RCC 7860 (cell line): ENCODE data around the gene SORCS2.
"Not testable (repeated sequence)": the region's sequence is repeated elsewhere in the genome, so short reads cannot be mapped to it uniquely, and the experiment has no call there.

Experiments used
- DNase-seq: peaks from one replicate; pipeline ENCODE4 v3.0.0-alpha.2; 2015; ENCODE audit warnings: low spot score
- FAIRE-seq: peaks from 2 replicates; lab custom pipeline; 2012; peaks lifted over from hg19 to GRCh38; lab: Jason Lieb, UNC

Gene SORCS2

DNA sequence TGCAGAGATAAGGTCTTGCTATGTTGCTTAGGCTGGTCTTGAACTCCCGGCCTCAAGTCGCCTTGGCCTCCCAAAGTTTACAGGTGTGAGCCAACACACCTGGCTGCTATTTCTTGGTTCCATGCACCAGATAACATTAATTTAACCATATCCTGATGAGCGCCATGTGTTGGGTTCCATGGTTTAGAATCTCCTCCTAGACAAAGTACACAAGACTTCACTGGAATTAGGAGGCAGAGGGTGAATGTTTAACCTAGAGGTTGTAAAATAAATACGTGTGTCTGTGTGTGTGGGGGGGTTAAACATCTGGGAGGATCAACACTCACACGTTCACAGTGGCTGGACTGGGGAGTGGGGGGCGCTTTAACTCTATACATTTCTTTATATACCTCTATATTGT, 32.4 kb upstream of the SORCS2 start:
- DNase-seq (no peak), FAIRE-seq (no peak)

- DNase-seq (no peak), FAIRE-seq (no peak)
Measured at GRCh38 chr4:7160439-7160838, 31.9 kb upstream of the SORCS2 start.

DNA sequence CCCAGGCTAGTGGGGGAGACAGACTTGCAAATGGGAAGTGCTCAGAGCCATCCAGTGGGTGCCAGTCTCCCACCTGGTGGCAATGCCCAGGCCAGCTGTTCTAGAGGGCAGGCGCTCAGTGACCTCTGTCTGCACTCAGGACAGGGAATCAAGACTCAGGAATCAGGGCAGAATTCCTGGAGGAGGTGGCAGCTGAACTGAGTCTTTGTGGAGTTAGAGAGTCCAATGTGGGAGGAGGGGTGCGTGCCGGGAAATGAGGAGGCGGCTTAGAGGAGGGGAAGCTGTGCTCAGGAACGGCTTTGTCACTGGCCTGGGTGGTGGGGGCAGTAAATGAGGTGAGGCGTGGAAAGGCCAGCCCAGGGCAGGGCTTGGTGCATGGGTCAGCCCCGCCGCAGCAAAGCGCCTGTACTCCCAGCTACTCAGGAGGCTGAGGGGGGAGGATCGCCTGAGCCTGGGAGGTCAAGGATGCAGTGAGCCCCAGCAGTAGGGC, 31.3 kb upstream of the SORCS2 start:
- no peak for DNase-seq
- no peak for FAIRE-seq

GRCh38 chr4:7161721-7162214, 30.6 kb upstream of the SORCS2 start:
- DNase-seq = no peak
- no peak for FAIRE-seq

GRCh38 chr4:7165056-7165873, 27.1 kb upstream of the SORCS2 start:
- FAIRE-seq, DNase-seq: not testable (repeated sequence)

DNA sequence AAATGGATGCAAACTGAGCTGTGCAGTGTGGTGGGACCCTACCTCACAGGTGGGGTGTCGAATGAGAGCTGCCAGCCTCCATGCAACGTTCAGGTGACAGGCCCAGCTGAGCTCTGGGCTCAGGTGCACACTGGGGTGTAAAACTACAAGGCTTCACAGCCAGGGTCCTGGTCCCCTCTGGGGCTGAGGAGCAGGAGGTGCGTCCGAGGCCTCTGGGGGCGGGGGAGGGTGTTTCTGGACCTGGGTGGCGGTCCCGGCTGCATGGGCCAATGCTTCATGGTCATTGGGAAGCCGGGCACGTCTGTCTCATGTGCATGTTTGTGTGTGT, 26.5 kb upstream of the SORCS2 start:
- FAIRE-seq (no peak), DNase-seq (no peak)

DNA sequence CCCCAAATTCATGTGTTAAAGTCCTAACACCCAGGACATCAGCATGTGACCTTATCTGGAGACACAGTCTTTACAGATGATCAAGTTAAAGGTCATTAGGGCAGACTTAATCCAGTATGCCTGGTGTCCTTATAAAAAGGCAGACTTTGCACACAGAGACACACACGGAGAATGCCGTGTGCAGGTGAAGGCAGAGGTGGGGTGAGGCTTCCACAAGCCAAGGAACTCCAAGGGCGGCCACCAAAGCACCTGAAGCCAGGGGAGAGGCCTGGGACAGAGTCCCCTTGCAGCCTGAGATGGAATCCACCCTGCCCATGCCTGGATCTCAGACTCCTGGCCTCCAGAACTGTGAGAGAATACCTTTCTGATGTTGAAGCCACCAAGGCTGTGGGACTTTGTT, 26.1 kb upstream of the SORCS2 start:
- FAIRE-seq (no peak), DNase-seq (no peak)

DNA sequence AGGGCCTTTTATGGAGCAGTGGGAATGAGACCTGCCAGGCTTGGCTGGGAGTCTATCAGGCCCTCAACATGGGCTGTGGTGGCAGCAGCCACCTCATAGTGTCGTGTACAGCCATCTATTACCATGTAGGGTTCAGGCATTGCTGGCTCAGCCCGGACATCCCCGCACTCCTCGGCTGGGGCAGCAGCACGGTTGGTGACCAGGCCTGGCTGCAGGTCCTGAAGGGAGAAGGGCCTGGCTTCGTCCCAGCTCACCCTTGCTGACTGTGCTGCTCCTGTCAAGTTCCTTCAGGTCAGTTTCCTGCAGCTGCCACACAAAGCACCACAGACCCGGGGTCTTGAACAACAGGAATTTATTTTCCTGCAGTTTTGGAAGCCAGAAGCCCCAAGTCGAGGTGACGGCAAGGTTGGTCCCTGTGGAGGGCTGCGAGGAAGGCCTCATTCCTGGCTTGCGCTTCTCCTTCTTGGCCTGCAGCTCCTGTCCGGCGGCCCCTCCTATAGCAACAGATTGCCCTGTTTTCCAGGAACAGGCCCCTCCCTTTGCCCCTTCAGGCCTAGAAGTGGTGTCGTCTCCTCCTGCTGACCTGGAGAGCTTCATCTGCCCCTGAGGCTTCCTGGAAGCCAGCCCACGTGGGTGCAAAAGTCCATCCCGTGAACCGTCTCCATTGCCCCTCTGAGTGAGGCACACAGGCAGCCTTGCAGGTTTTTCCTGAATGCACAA, 25.2 kb upstream of the SORCS2 start:
- FAIRE-seq = no peak

GRCh38 chr4:7167706-7168105, 24.6 kb upstream of the SORCS2 start:
- no peak for DNase-seq
- no peak for FAIRE-seq

More for the DNA sequence above, 25.2 kb upstream of the SORCS2 start:
- no peak for DNase-seq

DNA sequence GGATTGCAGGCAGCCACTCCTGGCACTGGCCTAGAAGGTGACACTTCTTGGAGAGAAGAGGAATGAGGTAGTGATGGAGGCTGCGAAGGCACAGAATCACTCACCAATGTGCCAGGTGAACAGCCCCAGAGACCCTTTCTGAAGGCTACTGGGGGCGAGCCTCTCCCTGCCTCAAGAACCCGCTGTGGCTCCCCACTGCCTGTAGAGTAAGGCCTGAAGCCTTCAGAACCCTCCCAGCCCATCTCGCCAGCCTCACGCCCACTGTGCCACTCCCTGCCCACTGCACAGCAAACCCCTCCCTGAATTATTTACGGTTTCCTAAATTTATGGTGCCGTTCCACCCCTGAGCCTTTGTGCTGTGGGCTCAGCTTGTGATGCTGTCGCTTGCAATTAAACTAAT, 24.2 kb upstream of the SORCS2 start:
- no peak for DNase-seq
- no peak for FAIRE-seq

DNA sequence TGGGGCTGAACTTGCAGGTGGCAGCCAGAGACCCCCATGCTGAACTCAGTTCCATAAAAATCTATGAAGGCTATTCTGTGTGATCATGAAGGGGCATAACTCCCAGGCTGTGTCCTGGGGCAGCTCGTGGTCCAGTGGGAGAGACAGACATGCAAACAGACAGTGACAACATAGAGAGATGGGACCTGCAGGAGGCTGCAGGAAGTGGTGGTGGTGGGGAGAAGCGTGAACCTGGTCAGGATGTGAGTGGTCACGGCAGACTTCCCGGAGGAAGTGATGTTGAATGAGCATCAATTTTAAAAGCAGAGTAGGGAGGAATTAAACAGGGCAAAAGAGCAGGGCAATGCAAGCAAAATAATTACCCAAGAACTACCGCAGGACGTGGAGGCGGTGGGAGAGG, 23.2 kb upstream of the SORCS2 start:
- FAIRE-seq = no peak

DNA sequence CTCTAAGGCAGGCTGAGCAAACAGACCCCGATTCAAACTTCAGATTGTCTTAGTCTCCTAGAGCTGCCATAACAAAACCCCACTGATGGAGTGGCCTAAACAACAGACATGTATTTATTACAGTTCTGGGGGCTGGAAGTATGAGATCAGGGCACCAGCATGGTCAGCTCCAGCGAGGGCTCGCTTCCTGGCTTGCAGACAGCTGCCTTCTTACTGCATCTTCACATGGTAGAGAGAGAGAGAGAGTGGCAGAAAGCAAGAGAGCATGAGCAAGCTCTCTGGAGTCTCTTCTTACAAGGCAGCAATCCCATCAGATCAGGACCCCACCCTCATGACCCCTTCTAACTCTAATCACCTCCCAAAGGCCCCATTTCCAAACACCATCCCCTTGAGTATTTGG, 22.3 kb upstream of the SORCS2 start:
- no peak for FAIRE-seq
- no peak for DNase-seq

More for the DNA sequence above, 23.2 kb upstream of the SORCS2 start:
- DNase-seq = no peak

DNA sequence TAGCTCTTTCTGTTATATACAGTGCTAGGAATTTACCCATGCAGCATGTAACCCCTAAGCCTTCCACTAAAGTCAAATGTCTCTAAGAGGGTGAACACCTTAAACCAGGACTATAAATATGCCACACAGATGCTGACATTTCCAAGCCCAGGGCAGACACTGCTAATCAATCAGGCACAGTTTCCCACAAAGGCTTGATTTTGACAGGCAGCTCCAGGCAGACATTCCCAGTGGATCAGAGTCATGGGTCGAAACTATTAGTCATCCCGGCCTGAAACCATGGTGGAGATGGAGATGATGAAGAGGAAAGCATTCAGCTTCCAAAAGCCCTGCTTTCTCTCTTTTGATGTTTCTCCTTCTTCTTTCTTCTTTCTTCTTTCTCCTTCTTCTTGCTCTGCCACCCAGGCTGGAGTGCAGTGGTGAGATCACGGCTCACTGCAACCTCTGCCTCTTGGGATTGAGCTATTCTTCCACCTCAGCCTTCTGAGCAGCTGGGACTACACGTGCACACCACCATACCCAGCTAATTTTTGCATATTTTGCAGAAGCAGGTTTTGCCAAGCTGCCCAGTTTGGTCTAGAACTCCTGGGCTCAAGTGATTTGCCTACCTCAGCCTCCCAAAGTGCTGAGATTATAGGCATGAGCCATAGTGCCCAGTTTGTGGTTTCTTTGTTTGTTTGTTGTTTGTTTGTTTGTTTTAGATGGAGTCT, 21.0 kb upstream of the SORCS2 start:
- no peak for DNase-seq
- no peak for FAIRE-seq

DNA sequence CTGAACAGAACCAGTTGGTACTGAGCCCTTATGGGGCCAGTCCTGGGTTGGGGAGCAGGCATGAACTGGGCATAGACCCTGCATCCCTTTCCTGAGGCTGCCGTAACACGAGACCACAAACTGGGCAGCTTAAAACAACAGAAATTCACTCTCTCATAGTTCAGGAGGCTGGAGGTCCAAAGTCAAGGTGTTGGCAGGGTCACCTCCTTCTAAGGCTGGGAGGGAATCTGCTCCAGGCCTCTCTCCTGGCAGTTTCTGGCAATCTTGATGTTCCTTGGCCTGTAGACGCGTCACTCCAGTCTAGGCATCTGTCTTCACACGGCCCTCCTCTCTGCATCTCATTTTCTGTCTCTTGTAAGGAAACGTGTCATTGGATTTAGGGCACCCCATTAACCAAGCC, 19.8 kb upstream of the SORCS2 start:
- no peak for DNase-seq
- FAIRE-seq = no peak

GRCh38 chr4:7172946-7173345, 19.4 kb upstream of the SORCS2 start:
- no peak for FAIRE-seq
- DNase-seq = no peak

- FAIRE-seq = no peak
Measured at GRCh38 chr4:7173841-7174449, 18.4 kb upstream of the SORCS2 start.

DNA sequence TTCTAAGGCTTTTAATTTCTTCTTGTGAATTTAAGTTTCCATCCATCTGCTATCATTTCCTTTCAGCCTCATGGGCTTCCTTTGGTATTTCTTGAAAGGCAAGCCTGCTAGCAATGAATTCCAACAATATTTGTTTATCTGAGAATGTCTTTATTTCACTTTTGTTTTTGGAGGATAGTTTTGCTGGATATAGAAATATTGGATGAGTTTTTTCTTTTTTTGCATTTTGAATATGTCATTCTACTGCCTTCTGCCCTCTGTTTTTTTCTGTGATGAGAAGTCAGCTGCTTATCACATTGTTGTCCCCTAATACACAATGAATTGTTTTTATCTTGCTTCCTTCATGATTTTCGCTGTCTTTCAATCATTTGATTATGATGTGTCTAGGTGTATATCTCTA, 13.2 kb upstream of the SORCS2 start:
- DNase-seq = no peak
- no peak for FAIRE-seq

More at GRCh38 chr4:7173841-7174449, 18.4 kb upstream of the SORCS2 start:
- no peak for DNase-seq

GRCh38 chr4:7180938-7181337, 11.4 kb upstream of the SORCS2 start:
- FAIRE-seq (no peak), DNase-seq (no peak)

GRCh38 chr4:7182616-7183015, 9.7 kb upstream of the SORCS2 start:
- no peak for FAIRE-seq
- DNase-seq = no peak

DNA sequence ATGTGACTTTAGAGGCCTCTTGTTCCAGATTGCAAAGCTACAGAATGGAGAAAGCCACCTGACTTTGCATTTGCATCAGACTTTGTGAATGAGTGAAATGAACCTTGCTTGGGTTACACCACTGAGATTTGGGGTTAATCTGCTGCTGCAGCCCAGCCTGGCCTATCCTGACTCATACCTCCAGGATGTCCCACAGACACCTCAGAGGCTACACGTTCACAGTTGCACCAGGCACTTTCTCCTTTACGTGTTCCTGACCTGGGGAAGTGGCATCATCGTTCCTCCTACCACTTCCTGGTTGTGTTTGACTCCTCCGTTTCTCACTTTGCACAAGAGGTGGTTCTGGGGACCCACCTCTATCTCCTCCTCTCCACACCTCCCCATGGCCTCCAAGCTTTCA, 9.2 kb upstream of the SORCS2 start:
- DNase-seq (no peak), FAIRE-seq (no peak)
